Measurements from ENCODE around the gene TRAPPC12.
"Not testable (repeated sequence)": the region's sequence is repeated elsewhere in the genome, so short reads cannot be mapped to it uniquely, and the experiment has no call there.

TRAPPC12 gene

DNA sequence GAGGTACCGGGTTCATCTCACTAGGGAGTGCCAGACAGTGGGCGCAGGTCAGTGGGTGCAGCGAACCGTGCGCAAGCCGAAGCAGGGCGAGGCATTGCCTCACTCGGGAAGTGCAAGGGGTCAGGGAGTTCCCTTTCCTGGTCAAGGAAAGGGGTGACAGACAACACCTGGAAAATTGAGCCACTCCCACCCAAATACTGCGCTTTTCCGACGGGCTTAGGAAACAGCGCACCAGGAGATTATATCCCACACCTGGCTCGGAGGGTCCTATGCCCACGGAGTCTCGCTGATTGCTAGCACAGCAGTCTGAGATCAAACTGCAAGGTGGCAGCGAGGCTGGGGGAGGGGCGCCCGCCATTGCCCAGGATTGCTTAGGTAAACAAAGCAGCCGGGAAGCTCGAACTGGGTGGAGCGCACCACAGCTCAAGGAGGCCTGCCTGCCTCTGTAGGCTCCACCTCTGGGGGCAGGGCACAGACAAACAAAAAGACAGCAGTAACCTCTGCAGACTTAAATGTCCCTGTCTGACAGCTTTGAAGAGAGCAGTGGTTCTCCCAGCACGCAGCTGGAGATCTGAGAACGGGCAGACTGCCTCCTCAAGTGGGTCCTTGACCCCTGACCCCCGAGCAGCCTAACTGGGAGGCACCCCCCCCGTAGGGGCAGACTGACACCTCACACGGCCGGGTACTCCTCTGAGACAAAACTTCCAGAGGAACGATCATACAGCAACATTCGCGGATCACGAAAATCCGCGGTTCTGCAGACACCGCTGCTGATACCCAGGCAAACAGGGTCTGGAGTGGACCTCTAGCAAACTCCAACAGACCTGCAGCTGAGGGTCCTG lies 9.9 kb upstream of the TRAPPC12 start:
- DNase-seq (ENCODE audit: low read depth in 2 of 2) = not testable (repeated sequence)

DNA sequence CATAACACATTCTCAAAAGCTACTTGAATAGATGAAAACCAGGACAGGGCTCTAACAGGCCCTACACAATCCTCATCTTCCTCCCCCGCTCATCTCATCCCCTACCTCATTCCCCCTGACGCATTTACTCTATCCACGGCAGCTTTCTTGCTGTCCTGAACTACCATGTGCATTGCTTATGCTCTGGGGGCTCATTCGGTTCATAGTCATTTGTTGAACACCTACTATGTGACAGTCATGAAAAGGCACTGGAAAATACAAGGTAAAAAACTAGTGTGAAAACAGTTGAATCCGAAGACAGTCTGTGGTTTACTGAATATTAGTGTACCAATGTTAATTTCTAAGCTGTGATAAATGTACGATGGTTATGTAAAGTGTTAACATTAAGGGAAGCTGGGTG lies 2.7 kb upstream of the TRAPPC12 start:
- no peak for DNase-seq (ENCODE audit: low read depth in 2 of 2)

DNA sequence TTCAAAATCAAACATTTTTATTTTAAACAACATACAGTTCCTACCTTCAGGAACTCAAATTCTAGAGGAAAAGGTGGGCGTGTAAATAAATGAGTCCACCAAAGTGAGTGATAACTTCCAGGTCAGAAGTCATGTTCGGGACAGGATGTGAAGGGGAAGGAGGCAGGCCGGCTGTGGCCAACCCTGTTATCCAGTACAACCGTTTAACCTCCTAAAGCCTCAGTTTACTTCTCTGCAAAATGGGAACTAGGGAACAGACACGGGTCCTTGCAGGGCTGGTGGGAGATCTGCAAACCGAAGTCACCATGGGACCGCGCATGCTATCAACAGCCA lies 2.2 kb upstream of the TRAPPC12 start:
- DNase-seq (ENCODE audit: low read depth in 2 of 2) = no peak

DNA sequence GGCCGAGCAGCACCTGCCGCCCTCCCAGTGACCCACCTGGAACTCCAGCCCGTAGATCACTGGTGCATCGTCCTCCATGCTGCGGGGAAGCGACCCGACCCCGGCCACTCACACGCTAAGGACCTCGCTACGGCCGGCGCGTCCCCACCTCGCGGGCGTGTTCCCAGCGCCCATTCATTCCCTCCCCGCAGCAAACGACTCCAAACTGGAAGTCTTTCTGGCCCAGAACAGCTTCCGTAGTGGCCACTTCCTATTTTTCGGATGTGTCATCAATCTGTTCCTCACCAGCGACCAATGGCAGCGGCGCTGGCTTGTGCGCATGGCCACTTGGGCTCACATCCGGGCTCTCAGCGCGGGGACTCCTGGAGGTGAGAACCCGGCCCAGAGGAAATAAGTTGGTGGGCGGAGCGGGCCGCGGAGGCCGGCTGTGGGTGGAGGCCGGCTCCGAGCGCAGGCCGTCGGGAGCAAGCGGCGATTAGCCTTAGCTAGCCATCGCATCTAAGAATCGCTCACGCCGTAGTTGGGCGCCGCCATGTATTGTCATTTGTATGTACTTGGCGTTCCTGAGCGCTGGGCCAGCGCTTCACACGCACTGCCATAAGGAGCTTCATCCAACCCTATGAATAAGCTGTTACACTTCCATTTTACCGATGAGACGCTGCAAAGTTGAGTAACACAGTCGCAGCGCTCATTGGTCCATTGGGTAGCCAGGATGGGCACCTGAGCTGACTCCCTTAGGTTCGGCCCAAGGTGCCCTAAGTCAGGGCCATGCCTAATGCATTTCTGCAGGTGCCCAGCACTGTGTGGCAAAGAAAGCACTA lies 1.7 kb upstream of the TRAPPC12 start, which contains the start of gene EIPR1:
EIPR1 (minus strand) TSS at position 207 of the 821 bp plus-strand sequence; CDS start at position 78, 129 bp downstream.
- peak; percentile 88 to 94 for DNase-seq (ENCODE audit: low read depth in 2 of 2)

DNA sequence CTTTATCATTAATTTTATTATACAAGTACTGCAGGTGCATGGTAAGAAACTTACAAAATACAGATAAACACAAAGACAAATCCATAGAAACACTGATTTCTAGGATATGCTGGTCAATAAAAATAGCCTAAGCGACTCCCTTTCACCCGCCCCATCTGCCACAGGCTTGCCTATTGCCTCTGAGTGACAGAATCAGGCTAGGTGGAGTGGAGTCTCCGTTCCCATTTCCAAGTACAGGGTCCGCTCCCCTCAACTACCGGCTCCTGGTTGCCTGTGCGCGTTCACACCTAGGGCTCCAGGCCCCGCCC lies 201 bp upstream of the TRAPPC12 start:
- DNase-seq (ENCODE audit: low read depth in 2 of 2) = no peak

DNA sequence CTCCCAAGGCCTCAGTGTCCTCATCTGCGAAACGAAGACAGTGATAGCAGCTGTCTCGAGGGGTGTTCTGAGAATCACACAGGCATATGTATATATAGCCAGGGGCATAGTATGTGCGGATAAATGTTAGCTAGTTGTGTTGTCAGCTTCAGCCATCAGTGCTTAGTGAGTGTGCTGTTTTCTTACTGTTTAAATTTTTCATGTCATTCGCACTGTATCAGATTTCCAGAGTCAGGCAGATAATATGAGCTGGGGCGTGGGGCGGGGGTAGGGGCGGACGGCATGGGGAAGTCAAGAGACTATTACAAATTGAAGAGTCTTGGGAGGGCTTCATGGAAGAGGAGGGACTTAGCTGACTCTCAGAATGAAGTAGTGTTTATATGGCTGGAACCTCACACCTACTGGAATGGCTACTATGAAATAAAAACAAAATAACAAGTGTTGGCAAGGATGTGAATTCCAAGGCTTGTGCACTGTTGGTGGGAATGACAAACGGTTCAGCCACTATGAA lies 7.0 kb downstream of the TRAPPC12 start:
- DNase-seq (ENCODE audit: low read depth in 2 of 2) = no peak

DNA sequence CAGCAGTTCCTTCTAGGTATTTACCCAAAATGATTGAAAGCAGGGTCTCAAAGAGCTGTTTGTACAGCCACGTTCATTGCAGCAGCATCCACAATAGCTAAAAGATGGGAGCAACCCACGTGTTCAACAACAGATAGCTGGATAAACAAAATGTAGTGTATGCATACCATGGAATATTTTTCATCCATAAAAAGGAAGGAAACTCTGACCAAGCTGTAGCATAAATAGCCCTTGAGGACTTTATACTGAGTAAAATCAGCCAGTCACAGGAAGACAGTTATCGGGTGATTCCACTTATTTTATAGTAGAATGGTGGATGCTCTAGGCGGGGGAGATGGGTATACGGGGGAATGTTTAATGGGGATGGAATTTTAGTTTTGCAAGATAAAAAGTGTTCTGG lies 7.5 kb downstream of the TRAPPC12 start:
- no peak for DNase-seq (ENCODE audit: low read depth in 2 of 2)

DNA sequence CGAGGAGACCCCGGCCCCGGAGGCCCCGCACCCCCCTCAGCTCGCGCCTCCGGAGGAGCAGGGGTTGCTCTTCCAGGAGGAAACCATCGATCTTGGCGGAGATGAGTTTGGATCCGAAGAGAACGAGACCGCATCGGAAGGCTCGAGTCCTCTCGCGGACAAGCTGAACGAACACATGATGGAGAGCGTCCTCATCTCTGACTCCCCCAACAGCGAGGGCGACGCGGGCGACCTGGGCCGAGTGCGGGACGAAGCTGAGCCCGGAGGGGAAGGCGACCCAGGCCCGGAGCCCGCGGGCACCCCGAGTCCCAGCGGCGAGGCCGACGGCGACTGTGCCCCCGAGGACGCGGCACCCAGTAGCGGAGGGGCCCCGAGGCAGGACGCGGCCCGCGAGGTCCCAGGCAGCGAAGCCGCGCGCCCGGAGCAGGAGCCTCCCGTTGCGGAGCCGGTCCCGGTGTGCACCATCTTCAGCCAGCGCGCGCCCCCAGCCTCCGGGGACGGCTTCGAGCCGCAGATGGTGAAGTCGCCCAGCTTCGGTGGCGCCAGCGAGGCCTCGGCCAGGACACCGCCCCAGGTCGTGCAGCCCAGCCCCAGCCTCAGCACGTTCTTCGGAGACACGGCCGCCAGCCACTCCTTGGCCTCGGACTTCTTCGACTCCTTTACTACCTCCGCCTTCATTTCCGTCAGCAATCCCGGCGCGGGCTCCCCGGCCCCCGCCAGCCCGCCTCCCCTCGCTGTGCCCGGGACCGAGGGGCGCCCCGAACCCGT lies 8.3 kb downstream of the TRAPPC12 start:
- DNase-seq (ENCODE audit: low read depth in 2 of 2) = no peak

DNA sequence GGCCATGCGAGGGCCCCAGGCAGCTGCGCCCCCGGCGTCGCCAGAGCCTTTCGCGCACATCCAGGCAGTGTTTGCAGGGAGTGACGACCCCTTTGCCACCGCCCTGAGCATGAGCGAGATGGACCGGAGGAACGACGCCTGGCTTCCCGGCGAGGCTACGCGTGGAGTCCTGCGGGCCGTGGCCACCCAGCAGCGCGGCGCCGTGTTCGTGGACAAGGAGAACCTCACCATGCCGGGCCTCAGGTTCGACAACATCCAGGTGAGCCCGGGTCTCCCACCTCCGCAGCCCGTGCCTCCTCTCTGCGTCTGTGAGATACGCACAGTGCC lies 8.9 kb downstream of the TRAPPC12 start:
- DNase-seq (ENCODE audit: low read depth in 2 of 2) = no peak

DNA sequence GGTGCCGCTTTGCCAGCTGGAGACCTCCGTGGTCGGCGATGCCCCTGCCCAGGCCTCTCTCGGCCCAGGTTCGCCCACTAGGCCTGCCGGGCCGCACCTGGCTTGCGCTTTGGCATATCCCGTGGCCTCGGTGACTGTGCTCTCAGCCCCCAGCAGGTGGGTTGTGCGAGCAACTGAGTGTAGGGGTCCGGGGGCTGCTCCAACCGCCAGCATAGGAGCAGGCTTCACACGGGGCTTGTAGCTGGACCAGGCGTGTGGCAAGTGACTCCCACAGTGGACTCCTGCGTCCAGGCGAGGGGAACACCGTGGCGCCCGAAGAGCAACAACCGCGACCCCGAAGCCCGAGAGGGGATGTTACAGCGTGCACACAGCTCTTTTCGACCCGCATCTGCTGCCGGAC lies 9.7 kb downstream of the TRAPPC12 start:
- no peak for DNase-seq (ENCODE audit: low read depth in 2 of 2)

DNA sequence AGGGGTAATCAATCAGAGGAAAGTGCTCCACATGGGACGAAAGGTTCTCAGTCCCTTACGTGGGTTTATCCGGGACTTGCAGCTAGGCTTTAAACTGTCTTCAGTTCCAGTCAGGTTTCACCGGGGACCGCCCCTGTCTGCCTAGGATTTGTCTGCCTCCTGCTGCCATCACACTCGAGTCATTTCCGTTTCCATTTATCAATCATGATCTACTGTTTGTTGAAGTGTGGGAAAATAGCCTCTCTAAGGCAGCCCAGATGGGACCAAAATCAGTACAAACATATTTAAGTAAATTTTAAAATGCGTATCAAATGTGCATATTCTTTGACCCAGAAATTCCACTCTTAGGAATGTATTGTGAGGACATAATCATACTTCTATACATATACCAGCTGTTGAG lies 10.5 kb downstream of the TRAPPC12 start:
- DNase-seq (ENCODE audit: low read depth in 2 of 2) = no peak

DNA sequence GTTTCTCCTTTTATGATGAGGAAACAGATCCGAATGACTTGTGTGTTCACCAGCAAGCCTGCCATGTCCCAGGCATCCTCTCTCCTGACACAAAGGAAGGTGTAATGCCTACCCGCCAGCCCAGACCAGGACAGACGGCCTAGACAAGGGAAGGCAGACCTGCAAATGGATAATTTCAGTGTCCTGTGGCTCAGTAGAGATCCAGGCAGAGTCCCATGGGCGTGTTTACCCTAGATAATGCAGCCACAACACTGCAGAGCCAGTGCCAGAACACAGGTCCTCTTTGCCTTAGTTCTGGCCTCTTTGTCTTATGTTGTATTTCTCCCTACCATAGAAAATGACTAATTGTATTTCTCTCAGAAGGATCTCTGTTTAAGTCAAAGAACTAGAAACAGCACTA lies 12.7 kb downstream of the TRAPPC12 start:
- no peak for DNase-seq (ENCODE audit: low read depth in 2 of 2)

DNA sequence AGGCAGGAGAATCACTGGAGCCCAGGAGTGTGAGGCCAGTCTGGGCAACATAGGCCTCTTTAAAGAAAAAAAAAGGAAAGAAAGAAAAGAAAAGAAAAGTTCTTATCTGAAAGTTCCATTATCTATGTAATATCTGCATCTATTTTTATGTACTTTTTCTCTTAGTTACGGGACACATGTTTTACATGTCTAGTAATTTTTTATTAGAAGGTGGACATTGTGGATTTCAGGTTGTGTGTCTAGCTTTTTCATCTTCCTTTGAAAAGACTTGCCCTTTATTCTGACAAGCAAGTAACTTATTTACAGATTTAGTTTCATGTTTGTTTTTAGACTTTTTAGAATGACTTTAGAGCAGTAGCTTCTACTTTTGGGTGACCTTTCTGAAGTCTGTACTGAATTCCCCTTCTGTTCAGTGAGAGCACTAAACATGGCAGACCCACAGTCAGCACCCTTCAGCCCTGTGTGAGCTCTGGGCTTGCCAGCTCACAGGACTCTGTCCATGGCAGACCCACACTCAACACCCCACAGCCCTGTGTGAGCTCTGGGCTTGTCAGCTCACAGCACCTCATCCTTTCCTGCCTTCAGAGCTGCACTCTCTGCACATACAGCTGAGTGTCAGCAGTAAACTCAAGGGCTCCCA lies 17.5 kb downstream of the TRAPPC12 start:
- DNase-seq (ENCODE audit: low read depth in 2 of 2) = no peak

DNA sequence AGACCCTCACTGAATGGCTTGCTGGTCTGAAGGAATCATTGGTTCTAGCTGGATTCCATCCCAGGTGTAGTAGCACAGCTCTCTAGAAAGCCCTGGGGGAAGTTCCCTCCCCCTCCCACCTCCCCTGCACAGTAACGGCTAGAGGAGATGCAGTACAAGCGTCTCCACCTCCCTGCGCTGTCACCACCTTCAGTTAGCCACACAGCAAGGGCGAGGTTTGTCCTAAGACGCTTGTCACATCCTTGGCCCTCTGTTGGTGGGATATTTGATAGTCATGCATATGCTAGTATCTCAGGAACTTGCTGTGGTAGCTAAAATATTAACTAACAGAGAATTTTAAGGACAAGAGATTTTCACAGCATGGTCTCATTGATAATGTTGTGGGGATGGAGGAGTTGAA lies 19.4 kb downstream of the TRAPPC12 start:
- DNase-seq (ENCODE audit: low read depth in 2 of 2) = no peak

DNA sequence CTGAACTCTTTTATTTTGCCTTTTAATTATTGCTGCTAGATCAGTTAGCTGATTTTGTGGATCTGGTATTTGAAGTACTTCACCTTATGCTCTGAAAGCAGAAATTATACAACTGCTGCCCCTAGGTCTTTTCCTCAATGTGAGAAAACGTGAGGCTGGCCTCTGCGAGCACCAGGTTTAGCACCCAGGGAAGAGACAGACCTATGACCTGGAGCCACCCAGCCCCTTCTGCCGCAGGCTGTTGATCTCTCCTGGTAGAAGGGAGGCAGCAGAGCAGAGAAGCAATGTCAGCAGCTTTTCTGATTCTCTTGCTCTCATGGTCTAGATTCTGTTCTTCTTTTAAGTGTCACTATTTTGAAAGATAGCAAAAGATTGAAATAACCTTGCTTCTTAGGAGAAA lies 19.9 kb downstream of the TRAPPC12 start:
- no peak for DNase-seq (ENCODE audit: low read depth in 2 of 2)

DNA sequence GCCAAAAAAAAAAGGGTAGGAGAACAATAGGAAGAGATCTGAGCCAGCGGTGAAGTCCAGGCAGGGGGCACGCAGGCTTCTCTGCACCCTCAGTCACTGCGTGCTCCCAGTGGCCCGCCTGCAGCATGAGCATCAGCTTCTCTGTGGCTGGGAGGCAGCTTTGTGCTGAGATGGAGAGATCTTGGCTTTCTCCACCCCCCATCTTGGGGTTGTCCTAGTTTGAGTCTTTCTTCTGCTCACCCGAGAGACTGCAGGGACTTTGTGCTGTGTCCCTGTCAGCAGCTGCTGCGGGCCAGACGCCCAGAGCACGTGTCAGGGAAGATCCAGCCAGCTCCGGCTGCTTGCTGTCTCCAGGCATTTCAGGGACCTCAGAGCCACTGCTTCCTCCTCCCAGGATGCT lies 20.3 kb downstream of the TRAPPC12 start:
- DNase-seq (ENCODE audit: low read depth in 2 of 2) = no peak

DNA sequence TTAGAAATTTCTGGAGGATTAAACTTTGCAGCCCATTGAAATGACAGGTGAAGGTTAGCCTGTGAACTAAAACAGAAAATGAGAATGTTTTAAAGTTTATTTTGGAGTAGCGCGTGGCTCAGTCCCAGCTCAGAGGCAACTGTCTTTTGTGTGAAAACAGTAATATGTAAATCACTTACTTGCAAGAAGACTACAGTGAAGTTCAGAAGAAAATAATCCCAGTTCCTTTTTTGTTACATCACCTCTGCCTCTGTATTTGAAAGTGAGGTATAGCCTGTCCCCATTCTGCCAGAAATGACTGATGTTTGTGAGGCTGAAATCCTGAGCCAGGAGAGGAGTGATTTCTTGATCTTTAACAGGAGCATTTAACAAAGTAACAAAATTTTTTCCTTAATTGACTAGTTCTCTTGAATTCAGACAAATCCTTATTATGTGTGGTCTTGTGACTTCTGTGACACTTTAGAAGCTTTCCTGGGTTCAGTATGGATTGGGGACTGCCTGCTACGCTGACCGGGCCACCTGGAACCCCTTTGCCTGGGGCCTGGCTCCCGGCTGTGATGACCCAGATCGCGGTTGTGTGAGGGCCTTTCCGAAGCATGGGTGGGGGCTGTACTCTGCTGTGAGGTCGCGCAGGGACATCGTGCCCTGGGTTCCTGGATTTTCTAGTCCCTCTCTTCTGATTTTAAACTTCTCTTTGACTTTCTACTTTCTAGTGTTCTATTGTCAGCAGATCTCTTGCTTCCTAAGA lies 24.3 kb downstream of the TRAPPC12 start:
- no peak for DNase-seq (ENCODE audit: low read depth in 2 of 2)

DNA sequence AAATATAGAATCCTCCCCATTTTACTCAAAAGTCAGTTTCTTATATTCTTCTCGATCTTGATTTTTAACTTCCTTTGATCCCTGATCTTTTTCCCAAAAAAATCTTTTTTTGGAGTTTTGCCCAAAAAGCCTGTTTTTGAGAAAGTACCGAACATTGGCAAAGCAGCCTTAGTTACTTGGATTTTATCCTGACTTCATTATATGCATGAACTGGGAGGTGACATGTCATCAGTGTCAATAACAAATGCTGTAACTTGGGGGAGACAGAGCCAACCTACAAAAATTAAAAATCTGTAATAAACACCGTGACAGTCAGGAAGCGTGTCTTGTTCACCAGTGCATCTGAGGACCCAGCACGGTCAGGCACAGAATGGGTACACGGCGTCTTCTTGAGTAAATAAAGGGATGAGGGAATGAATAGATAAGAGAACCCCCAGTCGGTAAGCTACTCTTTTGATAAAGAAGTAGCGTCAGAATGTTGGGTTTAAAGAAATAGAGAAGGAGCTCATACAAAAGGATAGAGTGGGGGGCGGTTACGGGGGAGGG lies 24.9 kb downstream of the TRAPPC12 start:
- DNase-seq (ENCODE audit: low read depth in 2 of 2) = no peak

DNA sequence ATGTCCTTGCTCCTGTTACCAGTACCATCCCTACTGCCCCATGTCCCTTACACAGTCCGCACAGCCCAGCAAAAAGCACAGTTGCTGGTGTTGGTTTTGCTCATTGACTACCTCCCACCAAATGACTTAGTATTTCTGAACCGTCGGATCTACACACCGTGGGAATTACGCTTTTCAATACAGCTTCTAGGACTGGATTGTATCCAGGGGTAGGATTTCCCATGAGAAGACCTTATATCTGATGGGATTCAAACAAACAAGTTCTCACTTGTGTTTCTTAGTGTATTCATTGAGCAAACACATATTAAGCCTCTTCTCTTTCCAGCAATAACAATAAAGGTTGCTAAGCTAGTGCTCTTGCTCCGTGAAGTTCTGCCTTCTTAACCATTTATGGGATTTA lies 25.8 kb downstream of the TRAPPC12 start:
- no peak for DNase-seq (ENCODE audit: low read depth in 2 of 2)

DNA sequence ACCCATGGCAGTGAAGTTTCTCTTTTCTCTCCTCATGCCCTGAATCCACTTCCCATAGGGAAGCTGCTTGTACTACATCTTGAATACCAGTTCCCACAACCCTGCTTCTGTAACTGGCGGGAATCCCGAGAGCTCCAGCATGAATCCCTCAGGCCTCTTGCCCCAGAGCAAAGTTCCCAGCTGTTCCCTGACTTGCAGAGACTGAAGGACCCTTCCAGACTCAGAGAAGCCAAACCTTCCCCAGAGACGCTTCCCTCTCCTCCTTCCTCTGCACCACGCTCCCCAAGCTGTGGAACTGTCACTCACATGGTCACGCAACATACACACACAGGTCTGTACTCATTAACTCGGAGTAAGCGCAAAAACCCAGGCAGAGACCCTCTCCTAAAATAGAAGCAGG lies 26.4 kb downstream of the TRAPPC12 start:
- DNase-seq (ENCODE audit: low read depth in 2 of 2) = no peak

DNA sequence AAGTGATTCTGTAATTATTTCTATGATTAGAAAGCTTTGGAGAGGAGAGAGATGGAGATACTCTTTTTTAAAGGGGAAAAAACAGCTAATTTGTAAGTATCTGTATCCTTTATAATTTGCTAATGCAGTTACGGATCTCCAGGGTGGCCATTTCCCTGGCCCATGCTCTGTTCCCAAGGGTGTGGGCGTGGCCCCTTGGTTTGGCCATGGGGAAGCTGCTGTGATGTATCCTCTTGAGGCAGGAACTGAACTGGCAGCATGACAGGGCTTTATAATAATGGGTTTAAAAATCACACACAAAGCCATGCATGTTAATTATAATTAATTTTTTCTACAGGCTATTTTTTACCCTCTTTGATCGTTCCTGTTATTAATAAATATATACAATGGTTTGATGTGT lies 27.0 kb downstream of the TRAPPC12 start:
- no peak for DNase-seq (ENCODE audit: low read depth in 2 of 2)

All from stimulated activated CD4-positive, alpha-beta T cell treated with anti-CD3 and anti-CD28 coated beads, Interleukin-4, amount 100 ng/mL, for 48 hours (primary cell).